NCI-H82 treated with DMSO at 0.1 percent for 48 hours (cell line): ENCODE data around the gene SDR42E2.
"Not testable (repeated sequence)": the region's sequence is repeated elsewhere in the genome, so short reads cannot be mapped to it uniquely, and the experiment has no call there.

ENCODE experiments used
- DNase-seq: peaks from one replicate; lab custom pipeline; 2025; ENCODE audit not compliant: unreplicated experiment; lab: John Stamatoyannopoulos, UW

The SDR42E2 gene

GRCh38 chr16:22161401-22161800, 905 bp upstream of the SDR42E2 start:
- DNase-seq = no peak

- no peak for DNase-seq
Measured at GRCh38 chr16:22162656-22163009, 327 bp downstream of the SDR42E2 start.

- no peak for DNase-seq
Measured at GRCh38 chr16:22163806-22164205, 1.5 kb downstream of the SDR42E2 start.

GRCh38 chr16:22164482-22164881, 2.2 kb downstream of the SDR42E2 start:
- no peak for DNase-seq

- DNase-seq = no peak
Measured at GRCh38 chr16:22165508-22166285, 3.4 kb downstream of the SDR42E2 start.

GRCh38 chr16:22171953-22172352, 9.6 kb downstream of the SDR42E2 start:
- DNase-seq = no peak

- DNase-seq = not testable (repeated sequence)
Measured at GRCh38 chr16:22172642-22173041, 10.3 kb downstream of the SDR42E2 start.

GRCh38 chr16:22174642-22175041, 12.3 kb downstream of the SDR42E2 start:
- DNase-seq = no peak

GRCh38 chr16:22177968-22178930, 15.9 kb downstream of the SDR42E2 start:
- DNase-seq = no peak

- no peak for DNase-seq
Measured at GRCh38 chr16:22181426-22181825, 19.1 kb downstream of the SDR42E2 start.

- no peak for DNase-seq
Measured at GRCh38 chr16:22181843-22182242, 19.5 kb downstream of the SDR42E2 start.

- DNase-seq = no peak
Measured at GRCh38 chr16:22183335-22183734, 21.0 kb downstream of the SDR42E2 start.

GRCh38 chr16:22183901-22184614, 21.8 kb downstream of the SDR42E2 start:
- no peak for DNase-seq

GRCh38 chr16:22184615-22184968, 22.3 kb downstream of the SDR42E2 start:
- no peak for DNase-seq

GRCh38 chr16:22186517-22186916, 24.2 kb downstream of the SDR42E2 start:
- no peak for DNase-seq

GRCh38 chr16:22188267-22188594, 25.9 kb downstream of the SDR42E2 start:
- DNase-seq = no peak

GRCh38 chr16:22188595-22189442, 26.5 kb downstream of the SDR42E2 start:
- peak; percentile 49 for DNase-seq

- DNase-seq = peak; percentile 94
Measured at GRCh38 chr16:22189473-22190080, 27.3 kb downstream of the SDR42E2 start.

GRCh38 chr16:22190081-22190775, 27.9 kb downstream of the SDR42E2 start:
- peak; percentile 100 for DNase-seq
